GM10248 (cell line): ENCODE results near the gene UNCX.

ENCODE experiments used
- CTCF ChIA-PET: fragments of 300-600 bp; sonication (Branson Sonifier 250); formaldehyde crosslinking; extraction: SDS; loops from one replicate; lab custom pipeline; 2021; ENCODE audit warnings: antibody characterized with exemption; lab: Yijun Ruan, JAX
- POLR2A ChIA-PET: fragments of 350-650 bp; sonication (Branson Sonifier 250); formaldehyde crosslinking; extraction: SDS; loops from one replicate; lab custom pipeline; 2020; ENCODE audit warnings: antibody characterized with exemption; lab: Yijun Ruan, JAX
- DNase-seq: peaks from one replicate; pipeline ENCODE4 v3.0.0; 2012; ENCODE audit errors: extremely low spot score
- CTCF ChIP-seq: IDR thresholded peaks from 2 replicates; pipeline ENCODE4 v1.5.1; 2012; ENCODE audit warnings: mild to moderate bottlenecking, low read depth; ENCODE audit errors: extremely low read depth, missing control alignments, control extremely low read depth

The UNCX gene

GRCh38 chr7:1234881-1235500, 2.3 kb downstream of the UNCX start:
- no peak for TF ChIP-seq CTCF
- no peak for DNase-seq
- ChIA-PET CTCF (interaction anchor here (1.2 kb wide), 1 partner anchor 197 kb away, joined by 3 read pairs; no protein-coding TSS in a partner anchor), POLR2A (no interaction called here)

- CTCF ChIA-PET, result interaction anchor here (1.2 kb wide), 1 partner anchor 197 kb away, joined by 3 read pairs; no protein-coding TSS in a partner anchor
- DNase-seq, result no peak
- POLR2A ChIA-PET, result no interaction called here
- TF ChIP-seq CTCF, result no peak
Measured at GRCh38 chr7:1235501-1236131, 2.9 kb downstream of the UNCX start.

GRCh38 chr7:1236132-1236661, 3.5 kb downstream of the UNCX start:
- no peak for TF ChIP-seq CTCF
- CTCF ChIA-PET, result no interaction called here
- POLR2A ChIA-PET, result no interaction called here
- no peak for DNase-seq

GRCh38 chr7:1236831-1237701, 4.4 kb downstream of the UNCX start:
- POLR2A ChIA-PET, result no interaction called here
- no peak for TF ChIP-seq CTCF
- DNase-seq, result no peak
- CTCF ChIA-PET, result no interaction called here

- ChIA-PET POLR2A (no interaction called here), CTCF (no interaction called here)
- TF ChIP-seq CTCF, result no peak
- DNase-seq, result no peak
Measured at GRCh38 chr7:1237704-1238255, 5.1 kb downstream of the UNCX start.

- DNase-seq, result no peak
- TF ChIP-seq CTCF, result no peak
- ChIA-PET POLR2A (no interaction called here), CTCF (interaction anchor here (0.9 kb wide), 1 partner anchor 246 kb away, joined by 4 read pairs; no protein-coding TSS in a partner anchor)
Measured at GRCh38 chr7:1238450-1238882, 5.8 kb downstream of the UNCX start.
